ENCODE results near the gene TBC1D4.

TBC1D4 gene

GRCh38 chr13:75485286-75486062, 3.5 kb upstream of the TBC1D4 start:
- no peak for DNase-seq

GRCh38 chr13:75482820-75483079, 781 bp upstream of the TBC1D4 start:
- DNase-seq, result no peak

- no peak for DNase-seq
Observed at GRCh38 chr13:75481176-75482069, 546 bp downstream of the TBC1D4 start.

DNA sequence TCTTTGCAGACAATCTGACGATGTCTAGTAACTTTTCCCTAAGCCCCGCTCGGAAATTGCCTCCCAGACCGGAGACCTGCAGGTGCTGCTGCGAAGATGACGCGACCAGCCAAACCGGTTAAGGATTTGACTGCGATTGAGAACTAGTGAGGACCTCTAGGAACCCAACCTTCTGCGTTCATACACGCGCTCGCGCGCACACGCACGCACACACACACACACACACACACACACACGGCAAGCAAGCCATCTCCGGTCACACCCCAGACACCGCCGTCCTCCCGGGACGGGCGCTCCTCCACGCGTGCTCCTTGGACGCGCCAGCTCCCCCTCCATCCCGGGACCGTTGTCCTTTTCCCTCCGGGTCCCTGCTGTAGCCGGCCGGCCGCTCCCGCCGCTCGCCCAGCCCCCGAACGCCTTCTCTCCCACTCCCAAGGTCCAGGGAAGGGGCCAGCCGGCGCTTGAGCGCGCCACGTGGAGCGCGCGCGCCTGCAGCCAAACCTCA, 1.2 kb downstream of the TBC1D4 start:
- DNase-seq, result peak in 1 of 2 donors; percentile 25

GRCh38 chr13:75479102-75479740, 2.7 kb downstream of the TBC1D4 start:
- DNase-seq, result no peak

DNA sequence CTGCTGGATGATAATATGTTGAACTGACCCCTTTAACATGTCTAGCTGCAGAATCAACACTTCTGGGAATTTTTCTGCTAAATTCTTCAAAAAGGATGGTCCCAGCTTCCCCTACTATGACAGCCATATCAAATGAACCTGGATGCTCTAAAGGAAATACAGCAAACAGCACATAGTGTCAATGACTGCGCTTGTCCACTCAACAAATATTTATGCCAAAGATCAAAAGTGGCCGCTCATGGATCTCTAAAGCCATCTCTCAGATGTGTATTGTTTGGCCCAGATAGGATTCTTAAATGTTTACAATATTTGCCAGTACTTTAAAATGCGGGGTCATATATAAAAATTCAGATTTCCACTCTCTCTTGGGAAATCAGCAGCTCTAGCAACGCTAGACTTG, 3.3 kb downstream of the TBC1D4 start:
- DNase-seq, result no peak

- DNase-seq, result no peak
Observed at GRCh38 chr13:75474956-75475355, 7.0 kb downstream of the TBC1D4 start.

DNA sequence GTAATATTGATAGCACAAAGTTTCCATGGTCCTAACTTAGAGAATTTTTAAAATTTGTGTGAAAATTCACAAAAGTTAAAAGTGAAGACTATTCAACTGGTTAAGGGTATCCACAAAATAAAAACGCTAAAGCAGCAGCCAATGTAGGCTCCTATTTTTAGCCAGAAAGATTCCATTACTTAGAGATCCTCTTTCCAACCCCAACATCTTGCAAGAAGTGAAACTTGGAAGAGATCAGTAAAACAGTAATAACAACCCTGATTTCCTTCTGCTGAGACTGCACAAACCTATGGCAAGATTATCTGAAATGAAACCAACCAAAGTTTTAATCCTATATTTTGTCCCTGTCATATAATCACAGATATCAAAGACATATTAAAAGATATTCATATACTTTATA, 8.5 kb downstream of the TBC1D4 start:
- no peak for DNase-seq

DNA sequence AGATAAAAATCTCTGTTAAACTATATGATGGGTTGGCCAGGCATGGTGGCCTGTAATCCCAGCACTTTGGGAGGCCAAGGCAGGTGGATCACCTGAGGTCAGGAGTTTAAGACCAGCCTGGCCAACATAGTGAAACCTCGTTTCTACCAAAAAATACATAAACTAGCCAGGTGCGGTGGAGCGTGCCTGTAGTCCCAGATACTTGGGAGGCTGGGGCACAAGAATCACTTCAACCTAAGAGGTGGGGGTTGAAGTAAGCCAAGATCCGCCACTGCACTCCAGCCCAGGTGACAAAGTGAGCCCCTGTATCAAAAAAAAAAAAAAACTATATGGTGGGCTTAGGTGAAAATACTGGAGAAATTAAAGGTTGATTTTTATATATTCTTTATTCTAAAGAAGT, 11.3 kb downstream of the TBC1D4 start:
- no peak for DNase-seq

DNA sequence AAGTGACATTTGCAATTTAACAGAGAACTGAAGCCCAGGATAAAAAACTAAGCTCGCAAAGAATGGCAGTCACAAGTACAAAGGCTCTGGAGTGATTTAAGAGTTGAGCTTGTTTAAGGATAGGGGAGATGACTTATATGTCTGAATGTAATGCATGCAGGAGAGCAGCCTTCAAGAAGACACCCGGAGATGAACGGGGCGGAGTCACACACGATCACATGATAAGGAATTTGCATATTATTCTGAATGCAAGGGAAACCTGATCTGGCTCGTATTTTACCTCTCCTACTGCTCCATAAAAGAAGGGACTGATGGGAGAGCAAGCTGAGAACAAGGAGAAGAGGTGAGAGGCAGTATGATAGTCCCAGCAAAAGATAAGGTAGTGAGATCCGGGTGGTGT, 12.9 kb downstream of the TBC1D4 start:
- DNase-seq, result no peak

GRCh38 chr13:75468602-75469001, 13.4 kb downstream of the TBC1D4 start:
- DNase-seq, result no peak

- DNase-seq, result no peak
Observed at GRCh38 chr13:75468098-75468497, 13.9 kb downstream of the TBC1D4 start.

GRCh38 chr13:75467040-75467728, 14.8 kb downstream of the TBC1D4 start:
- DNase-seq, result no peak

GRCh38 chr13:75465236-75465635, 16.7 kb downstream of the TBC1D4 start:
- no peak for DNase-seq

GRCh38 chr13:75461314-75461713, 20.7 kb downstream of the TBC1D4 start:
- no peak for DNase-seq

- DNase-seq, result no peak
Observed at GRCh38 chr13:75460644-75461043, 21.3 kb downstream of the TBC1D4 start.

GRCh38 chr13:75458696-75459422, 23.1 kb downstream of the TBC1D4 start:
- no peak for DNase-seq

GRCh38 chr13:75455962-75456361, 26.0 kb downstream of the TBC1D4 start:
- no peak for DNase-seq

- no peak for DNase-seq
Observed at GRCh38 chr13:75454497-75454896, 27.5 kb downstream of the TBC1D4 start.

GRCh38 chr13:75452564-75452963, 29.4 kb downstream of the TBC1D4 start:
- DNase-seq, result no peak

GRCh38 chr13:75447493-75447892, 34.5 kb downstream of the TBC1D4 start:
- no peak for DNase-seq

DNA sequence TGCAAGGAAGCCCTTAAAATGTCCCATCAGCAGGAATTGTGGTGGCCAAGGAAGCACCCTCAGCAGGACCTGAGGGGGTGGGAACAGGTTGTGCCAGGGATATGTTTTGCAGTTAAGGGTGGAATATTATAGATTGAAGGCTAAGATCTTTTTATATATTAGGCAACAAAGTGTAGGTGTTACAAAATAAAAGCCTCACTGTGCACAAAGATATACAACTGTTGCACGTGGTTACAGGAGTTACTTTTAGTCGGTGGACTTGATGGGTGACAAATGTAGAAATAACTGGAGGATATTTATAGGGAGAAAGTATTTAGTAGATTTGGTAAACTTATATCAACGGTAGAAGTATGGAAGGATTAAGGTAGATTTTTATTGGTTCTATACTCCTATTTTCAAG, 35.1 kb downstream of the TBC1D4 start:
- DNase-seq, result no peak
